ENCODE measurements around the gene RABGAP1L. TPM values are rescaled to one million over a fixed set of nuclear protein-coding genes. Genes with fewer than 3 reads are reported as not detected.
"Not testable (repeated sequence)": the region's sequence is repeated elsewhere in the genome, so short reads cannot be mapped to it uniquely, and the experiment has no call there.

Gene RABGAP1L
- total RNA-seq, 1 experiment from 2014 or later, result 31.2 TPM

- DNase-seq (ENCODE audit: low read depth, low spot score), result no peak
- in situ Hi-C loops (cut with HindIII; ENCODE audit: low pct_unique_long_range_greater_than_20kb, low sequenced_read_pairs), result no loop called here
These were observed 854.1 kb downstream of the RABGAP1L start for GRCh38 chr1:175013445-175013844.

- no peak for DNase-seq (ENCODE audit: low read depth, low spot score)
- in situ Hi-C loops (cut with HindIII; ENCODE audit: low pct_unique_long_range_greater_than_20kb, low sequenced_read_pairs), result no loop called here
These were observed 855.9 kb downstream of the RABGAP1L start for GRCh38 chr1:175015243-175015642.

DNA sequence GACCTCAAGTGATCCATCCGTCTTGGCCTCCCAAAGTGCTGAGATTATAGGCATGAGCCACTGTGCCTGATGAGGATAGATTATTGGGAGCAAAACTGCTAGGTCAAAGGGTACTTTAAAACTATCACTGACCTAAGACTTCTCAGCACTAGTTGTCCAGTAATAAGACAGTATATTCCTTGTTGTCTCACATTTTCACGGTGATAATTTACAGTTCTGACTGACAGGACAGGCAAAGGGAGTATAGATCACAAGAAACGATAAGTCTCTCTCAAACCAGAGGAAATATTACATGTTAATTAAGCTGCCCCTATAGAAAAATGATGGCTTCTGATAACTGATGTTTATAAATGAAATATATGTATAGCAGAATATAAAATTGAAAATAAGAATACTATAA, 860.2 kb downstream of the RABGAP1L start:
- in situ Hi-C loops (cut with HindIII; ENCODE audit: low pct_unique_long_range_greater_than_20kb, low sequenced_read_pairs), result no loop called here
- DNase-seq (ENCODE audit: low read depth, low spot score), result no peak

DNA sequence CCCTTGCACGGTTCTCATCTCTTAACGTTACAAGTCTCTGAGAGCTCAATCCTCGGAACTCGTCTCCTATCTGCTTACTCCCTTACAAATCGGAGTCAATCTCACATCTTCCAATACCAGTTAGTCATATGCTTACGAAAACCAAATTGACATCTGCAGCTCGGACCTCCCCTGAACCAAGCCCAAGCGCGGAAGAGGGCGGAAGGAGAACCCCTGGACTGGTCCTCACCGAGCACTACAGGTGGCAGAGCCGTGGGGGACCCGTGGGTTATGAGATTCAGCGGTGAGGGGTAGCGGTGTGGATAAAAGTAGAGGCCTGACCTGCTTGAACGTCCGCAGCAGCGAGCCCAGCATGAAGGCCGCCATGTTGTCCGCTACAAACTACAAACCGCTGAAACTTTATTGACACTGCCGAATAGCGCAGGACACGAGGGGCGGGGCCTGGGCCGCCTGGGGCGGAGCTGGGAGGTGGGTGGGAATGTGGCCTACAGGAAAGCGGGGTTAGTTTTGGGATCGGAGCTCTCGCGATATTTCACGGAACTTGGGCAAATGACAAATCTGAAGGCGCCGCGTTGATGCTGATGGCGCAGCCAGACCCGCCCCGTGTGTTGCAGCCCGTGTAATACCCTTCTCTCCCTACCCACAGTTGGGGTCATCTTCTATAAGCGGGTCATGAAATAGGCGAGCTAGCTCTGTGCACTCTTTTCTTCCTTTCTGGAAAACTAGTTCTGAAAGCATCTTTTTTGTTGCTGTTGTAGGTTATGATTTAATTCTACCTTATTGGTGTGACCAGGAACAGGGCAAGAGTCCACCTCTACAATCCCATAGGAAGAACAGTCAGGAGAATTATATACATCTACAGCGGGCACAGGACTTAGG, 864.0 kb downstream of the RABGAP1L start, which contains the start of gene MRPS14:
Gene MRPS14 (minus strand): TSS at position 383 of the 879 bp plus-strand sequence. CDS start 17 bp downstream, at position 366.
- in situ Hi-C loops (cut with HindIII; ENCODE audit: low pct_unique_long_range_greater_than_20kb, low sequenced_read_pairs), result no loop called here

DNA sequence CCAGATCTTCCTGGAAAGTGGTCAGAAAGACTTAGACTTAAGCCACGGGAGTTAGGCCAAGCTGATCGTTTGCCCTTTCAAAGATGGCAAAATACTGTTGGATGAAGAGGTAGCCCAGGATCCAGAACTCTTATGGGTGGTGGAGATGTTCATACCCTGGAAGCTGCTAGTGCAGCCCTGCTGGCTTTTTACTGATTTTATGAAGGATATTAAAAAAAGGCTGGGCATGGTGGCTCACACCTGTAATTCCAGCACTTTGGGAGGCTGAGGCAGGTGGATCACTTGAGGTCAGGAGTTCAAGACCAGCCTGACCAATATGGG, 864.6 kb downstream of the RABGAP1L start:
- in situ Hi-C loops (cut with HindIII; ENCODE audit: low pct_unique_long_range_greater_than_20kb, low sequenced_read_pairs); DNase-seq (ENCODE audit: low read depth, low spot score): not testable (repeated sequence)

More for the DNA sequence above, 864.0 kb downstream of the RABGAP1L start, which contains the start of gene MRPS14:
- peak; percentile 98 for DNase-seq (ENCODE audit: low read depth, low spot score)

GRCh38 chr1:175024773-175025172, 865.5 kb downstream of the RABGAP1L start:
- in situ Hi-C loops (cut with HindIII; ENCODE audit: low pct_unique_long_range_greater_than_20kb, low sequenced_read_pairs), result no loop called here
- no peak for DNase-seq (ENCODE audit: low read depth, low spot score)

GRCh38 chr1:175033953-175034352, 874.6 kb downstream of the RABGAP1L start:
- DNase-seq (ENCODE audit: low read depth, low spot score), result no peak
- in situ Hi-C loops (cut with HindIII; ENCODE audit: low pct_unique_long_range_greater_than_20kb, low sequenced_read_pairs), result no loop called here

DNA sequence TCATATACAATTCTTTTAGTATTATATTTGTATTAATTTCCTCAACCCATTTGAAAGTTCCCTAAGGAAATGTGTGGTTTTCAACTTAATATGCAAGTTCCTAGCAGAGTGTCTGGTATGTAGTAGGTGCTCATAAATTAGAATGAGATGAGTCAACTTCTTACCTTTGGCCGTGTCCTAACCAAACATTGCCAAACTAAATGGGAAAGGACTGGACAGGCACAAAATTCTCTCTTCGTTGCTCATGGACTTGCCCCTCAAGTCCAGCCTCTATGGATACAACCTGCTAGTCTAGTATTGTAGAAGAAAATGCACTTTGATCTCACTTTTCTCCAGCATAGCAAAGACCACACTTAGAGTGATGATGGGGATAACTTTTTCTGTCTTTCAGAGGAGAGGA, 875.5 kb downstream of the RABGAP1L start:
- in situ Hi-C loops (cut with HindIII; ENCODE audit: low pct_unique_long_range_greater_than_20kb, low sequenced_read_pairs), result no loop called here
- no peak for DNase-seq (ENCODE audit: low read depth, low spot score)

DNA sequence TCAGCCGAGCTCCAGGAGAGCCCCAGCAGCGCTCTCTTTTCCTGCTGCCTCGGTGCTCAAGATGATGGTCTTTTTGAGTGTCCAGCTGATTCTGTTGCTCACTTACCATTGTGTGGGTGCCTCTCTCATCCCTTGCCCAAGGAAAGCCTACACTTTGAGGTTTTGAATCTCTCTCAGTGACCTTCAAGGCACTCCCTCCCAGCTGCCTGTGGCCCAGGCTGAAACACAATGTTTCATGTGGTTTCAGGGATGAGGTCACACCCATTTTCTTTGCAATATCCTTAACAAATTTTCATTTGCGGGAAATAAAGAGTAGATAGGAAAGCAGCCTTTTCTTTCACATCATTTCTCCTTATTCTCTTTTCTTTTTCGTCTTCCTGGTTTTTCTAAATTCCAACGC, 876.5 kb downstream of the RABGAP1L start:
- DNase-seq (ENCODE audit: low read depth, low spot score), result no peak
- in situ Hi-C loops (cut with HindIII; ENCODE audit: low pct_unique_long_range_greater_than_20kb, low sequenced_read_pairs), result no loop called here

DNA sequence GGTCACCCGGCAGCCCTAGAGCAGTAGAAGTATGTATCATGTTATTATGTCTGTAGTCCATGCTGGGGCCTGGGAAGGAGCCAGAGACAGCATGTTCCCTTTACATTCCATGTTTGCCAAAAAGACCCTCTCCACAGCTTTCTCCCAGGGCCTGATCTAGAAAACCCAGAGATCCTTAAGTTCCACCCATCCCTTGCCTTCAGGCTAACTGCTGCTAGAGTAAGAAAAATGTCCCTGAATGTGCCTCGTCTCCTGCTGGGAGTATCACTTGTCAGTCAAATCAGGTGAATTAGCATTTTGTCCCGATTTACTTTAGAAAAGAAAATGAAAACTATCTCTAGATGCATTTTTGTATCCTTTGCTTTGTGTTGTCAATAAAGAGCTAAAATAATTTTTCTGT, 877.2 kb downstream of the RABGAP1L start:
- in situ Hi-C loops (cut with HindIII; ENCODE audit: low pct_unique_long_range_greater_than_20kb, low sequenced_read_pairs), result no loop called here
- no peak for DNase-seq (ENCODE audit: low read depth, low spot score)

GRCh38 chr1:175037416-175037815, 878.1 kb downstream of the RABGAP1L start:
- DNase-seq (ENCODE audit: low read depth, low spot score), result no peak
- in situ Hi-C loops (cut with HindIII; ENCODE audit: low pct_unique_long_range_greater_than_20kb, low sequenced_read_pairs), result no loop called here

DNA sequence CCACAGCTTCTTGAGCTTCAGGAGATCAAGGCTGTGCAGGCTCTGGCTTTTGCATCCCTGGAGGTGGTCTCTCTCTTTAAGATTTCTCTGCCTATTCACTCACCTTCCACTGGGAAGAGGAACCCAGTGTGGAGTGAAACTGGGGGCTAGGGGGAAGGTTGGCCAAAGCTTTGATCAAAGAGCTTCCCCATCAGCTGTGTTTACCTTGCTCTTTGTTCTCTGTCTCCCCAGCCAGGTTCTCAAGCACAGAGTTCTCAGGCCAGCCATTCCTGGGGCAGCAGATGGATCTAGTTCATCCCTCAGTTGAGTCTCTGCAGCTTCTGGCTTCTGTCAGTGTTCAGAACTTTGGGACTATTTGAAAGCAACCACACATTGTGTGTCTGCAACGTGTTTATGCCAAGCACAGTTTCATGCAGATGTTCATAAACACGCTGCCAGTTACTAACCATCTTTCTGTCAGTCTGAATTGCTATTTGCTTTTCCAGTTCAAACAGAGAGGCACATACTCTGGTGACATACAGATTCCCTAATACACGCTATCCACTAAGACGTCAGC, 881.1 kb downstream of the RABGAP1L start:
- in situ Hi-C loops (cut with HindIII; ENCODE audit: low pct_unique_long_range_greater_than_20kb, low sequenced_read_pairs), result no loop called here

DNA sequence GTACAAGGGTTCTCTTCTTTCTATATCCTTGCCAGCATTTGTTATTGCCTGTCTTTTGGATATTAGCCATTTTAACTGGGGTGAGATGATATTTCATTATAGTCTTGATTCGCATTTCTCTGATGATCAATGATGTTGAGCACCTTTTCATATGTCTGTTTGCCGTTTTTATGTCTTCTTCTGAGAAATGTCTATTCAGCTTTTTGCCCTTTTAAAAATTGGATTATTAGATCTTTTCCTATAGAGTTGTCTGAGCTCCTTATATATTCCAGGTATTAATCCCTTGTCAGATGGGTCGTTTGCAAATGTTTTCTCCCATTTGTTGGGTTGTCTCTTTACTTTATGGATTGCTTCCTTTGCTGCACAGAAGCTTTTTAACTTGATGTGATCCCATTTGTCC, 883.3 kb downstream of the RABGAP1L start:
- DNase-seq (ENCODE audit: low read depth, low spot score), result no peak
- in situ Hi-C loops (cut with HindIII; ENCODE audit: low pct_unique_long_range_greater_than_20kb, low sequenced_read_pairs), result no loop called here

More for the DNA sequence above, 881.1 kb downstream of the RABGAP1L start:
- DNase-seq (ENCODE audit: low read depth, low spot score), result no peak

DNA sequence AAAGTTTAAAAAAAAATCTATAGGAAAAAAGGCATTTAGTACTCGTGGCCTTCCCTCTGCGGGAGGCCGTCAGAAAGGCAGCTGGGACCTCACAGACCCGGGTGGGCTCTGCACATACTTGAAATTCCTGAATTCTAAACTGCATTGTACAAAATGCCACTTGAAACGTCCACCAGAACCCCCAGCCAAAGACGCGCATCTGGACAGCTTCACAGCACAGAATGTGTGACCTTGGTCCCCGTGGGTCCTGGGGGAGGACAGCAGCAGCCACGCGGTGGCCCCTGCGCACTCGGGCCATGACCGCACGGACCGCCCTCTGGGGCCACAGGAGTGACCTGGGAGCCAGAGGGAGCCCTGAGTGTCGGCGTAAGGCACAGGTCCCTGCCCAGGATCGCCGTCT, 884.5 kb downstream of the RABGAP1L start:
- no peak for DNase-seq (ENCODE audit: low read depth, low spot score)
- in situ Hi-C loops (cut with HindIII; ENCODE audit: low pct_unique_long_range_greater_than_20kb, low sequenced_read_pairs), result no loop called here

DNA sequence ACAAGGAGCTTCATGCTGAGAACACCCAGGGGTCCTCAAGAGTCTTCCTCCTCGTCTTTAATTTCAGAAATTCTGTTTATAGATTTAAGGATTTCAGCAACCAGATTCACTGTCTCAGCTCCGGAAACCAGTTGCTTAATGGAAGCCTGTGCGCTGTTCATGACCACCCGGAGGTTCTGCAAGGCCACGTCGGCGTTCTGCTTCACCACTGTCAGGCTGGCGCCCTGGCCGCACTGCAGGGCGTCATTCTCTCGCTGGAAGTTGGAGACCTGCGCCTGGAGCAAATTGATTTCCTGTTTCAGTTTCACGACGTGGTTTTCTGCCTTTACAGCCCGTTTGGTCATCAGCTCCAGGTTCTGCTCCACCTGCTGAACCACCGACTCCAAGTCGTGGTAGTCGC, 885.3 kb downstream of the RABGAP1L start:
- in situ Hi-C loops (cut with HindIII; ENCODE audit: low pct_unique_long_range_greater_than_20kb, low sequenced_read_pairs); DNase-seq (ENCODE audit: low read depth, low spot score): not testable (repeated sequence)

Small RNAs within 50 kb of the gene (small RNA-seq; reads per million reads assigned to genes)
- gene BANF1P4, result 0 reads per million in 2 experiments
- gene RF00019, result 0 reads per million in 2 experiments
- 0 reads per million in 2 experiments for gene RNU6-307P

Other genes with a start within 250 kb of the RABGAP1L start
- not detected in 2 replicates for gene SERPINC1, start 242.2 kb upstream of the RABGAP1L start, total RNA-seq (2014; rRNA removed; shearing (Covaris generic))
- gene RC3H1, start 137.2 kb upstream of the RABGAP1L start, total RNA-seq (2014; rRNA removed; shearing (Covaris generic)), result 25.3 and 30.0 TPM in 2 replicates